NOMO-1 treated with dmso at 0.1 percent for 144 hours (cell line): ENCODE results near the gene GOLM1.
"Not testable (repeated sequence)": the region's sequence is repeated elsewhere in the genome, so short reads cannot be mapped to it uniquely, and the experiment has no call there.

ENCODE experiments used
- DNase-seq: peaks from one replicate; lab custom pipeline; 2025; ENCODE audit not compliant: unreplicated experiment; lab: John Stamatoyannopoulos, UW

Gene GOLM1

GRCh38 chr9:86098824-86099700 lies at the start of gene GOLM1:
TSS of gene GOLM1 (minus strand) at chr9:86099558. CDS start at chr9:86079320, 20,238 bp downstream.
- peak; percentile 19 for DNase-seq

- not testable (repeated sequence) for DNase-seq
These were observed 47.3 kb upstream of the GOLM1 start for GRCh38 chr9:86146671-86147070.

GRCh38 chr9:86145960-86146359 lies 46.6 kb upstream of the GOLM1 start:
- not testable (repeated sequence) for DNase-seq

GRCh38 chr9:86142973-86143372 lies 43.6 kb upstream of the GOLM1 start:
- DNase-seq, result no peak

- DNase-seq, result no peak
These were observed 42.5 kb upstream of the GOLM1 start for GRCh38 chr9:86141843-86142242.

- DNase-seq, result no peak
These were observed 36.0 kb upstream of the GOLM1 start for GRCh38 chr9:86135371-86135770.

- no peak for DNase-seq
These were observed 35.0 kb upstream of the GOLM1 start for GRCh38 chr9:86134361-86134760.

GRCh38 chr9:86128235-86128822 lies 29.0 kb upstream of the GOLM1 start:
- DNase-seq, result no peak

GRCh38 chr9:86126998-86127972 lies 27.9 kb upstream of the GOLM1 start:
- no peak for DNase-seq

GRCh38 chr9:86122311-86122710 lies 23.0 kb upstream of the GOLM1 start:
- no peak for DNase-seq

GRCh38 chr9:86119457-86119856 lies 20.1 kb upstream of the GOLM1 start:
- no peak for DNase-seq

- no peak for DNase-seq
These were observed 17.1 kb upstream of the GOLM1 start for GRCh38 chr9:86116425-86116824.

GRCh38 chr9:86115886-86116285 lies 16.5 kb upstream of the GOLM1 start:
- no peak for DNase-seq

GRCh38 chr9:86112057-86112456 lies 12.7 kb upstream of the GOLM1 start:
- DNase-seq, result no peak

- no peak for DNase-seq
These were observed 3.3 kb upstream of the GOLM1 start for GRCh38 chr9:86102626-86103025.

- DNase-seq, result peak; percentile 19
These were observed 475 bp upstream of the GOLM1 start for GRCh38 chr9:86099701-86100364.

- no peak for DNase-seq
These were observed 1.7 kb downstream of the GOLM1 start for GRCh38 chr9:86097510-86098224.

- no peak for DNase-seq
These were observed 3.0 kb downstream of the GOLM1 start for GRCh38 chr9:86096386-86096785.

- no peak for DNase-seq
These were observed 5.4 kb downstream of the GOLM1 start for GRCh38 chr9:86093788-86094555.
